GM15510 (cell line): ENCODE results near the gene MCU.

Experiments
- POLR2A ChIP-seq: IDR thresholded peaks from 3 replicates; pipeline ENCODE4 v1.6.1; 2011; ENCODE audit warnings: borderline replicate concordance; ENCODE audit not compliant: insufficient read length; ENCODE audit errors: extremely low read depth

MCU gene

DNA sequence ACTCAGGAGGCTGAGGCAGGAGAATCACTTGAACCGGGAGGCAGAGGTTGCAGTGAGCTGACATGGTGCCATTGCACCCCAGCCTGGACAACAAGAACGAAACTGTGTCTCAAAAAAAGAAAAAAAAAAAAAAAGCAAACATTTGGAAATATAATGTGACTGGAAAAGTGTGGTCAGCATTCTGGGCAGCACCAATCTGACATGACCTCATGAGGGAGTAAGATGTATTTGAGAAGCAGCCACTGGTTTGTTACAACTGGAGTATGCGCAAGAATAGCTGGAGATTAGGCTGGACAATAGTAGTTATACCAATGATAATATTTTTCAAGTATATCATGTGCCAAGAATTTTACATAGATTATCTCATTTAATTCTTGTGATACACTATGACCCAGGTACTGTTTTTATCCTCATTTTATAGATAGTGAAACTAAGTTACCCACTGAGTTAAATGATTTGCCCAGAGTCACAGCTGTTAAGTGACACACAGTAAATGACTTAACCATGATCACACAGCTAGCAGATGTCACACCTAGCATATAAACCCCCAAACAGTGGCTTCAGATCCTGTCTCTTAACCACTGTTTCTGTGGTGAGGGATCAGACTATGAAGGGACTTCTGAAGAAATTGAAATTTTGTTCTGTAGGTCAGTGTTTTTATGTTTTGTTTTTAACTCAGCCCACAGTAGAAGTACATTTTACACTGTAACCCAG, 11.1 kb downstream of the MCU start:
- TF ChIP-seq POLR2A: no peak

GRCh38 chr10:72704117-72704516, 12.2 kb downstream of the MCU start:
- no peak for TF ChIP-seq POLR2A

- TF ChIP-seq POLR2A: no peak
These were observed 17.1 kb downstream of the MCU start for GRCh38 chr10:72709041-72709440.

GRCh38 chr10:72712136-72712535, 20.2 kb downstream of the MCU start:
- TF ChIP-seq POLR2A: no peak

DNA sequence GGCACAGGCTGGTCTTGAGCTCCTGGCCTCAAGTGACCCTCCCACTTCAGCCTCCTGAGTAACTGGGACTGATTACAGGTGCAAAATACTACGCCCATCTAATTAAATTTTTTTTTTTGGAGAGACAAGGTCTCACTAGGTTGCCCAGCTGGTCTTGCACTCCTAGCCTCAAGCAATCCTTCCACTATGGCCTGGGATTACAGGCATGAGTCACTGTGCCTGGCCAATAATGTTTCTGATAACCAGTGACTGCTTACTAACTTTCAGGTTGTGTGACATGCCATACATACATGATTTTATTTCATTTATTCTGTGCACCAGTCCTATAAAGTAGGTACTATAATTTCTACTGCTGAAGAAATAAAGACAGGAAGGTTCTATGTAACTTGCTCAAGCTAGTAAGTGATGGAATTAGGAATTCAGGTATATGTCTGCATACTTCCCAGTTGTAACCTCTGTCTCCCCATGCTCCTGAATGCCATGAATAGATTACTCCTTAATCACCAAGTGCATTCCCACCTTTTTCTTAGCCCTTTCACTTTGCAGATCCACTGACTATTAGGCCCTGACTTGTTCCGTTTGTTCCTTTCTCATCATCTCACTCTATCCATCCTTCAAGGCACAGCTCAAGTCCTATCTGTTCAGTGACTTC, 28.1 kb downstream of the MCU start:
- no peak for TF ChIP-seq POLR2A

DNA sequence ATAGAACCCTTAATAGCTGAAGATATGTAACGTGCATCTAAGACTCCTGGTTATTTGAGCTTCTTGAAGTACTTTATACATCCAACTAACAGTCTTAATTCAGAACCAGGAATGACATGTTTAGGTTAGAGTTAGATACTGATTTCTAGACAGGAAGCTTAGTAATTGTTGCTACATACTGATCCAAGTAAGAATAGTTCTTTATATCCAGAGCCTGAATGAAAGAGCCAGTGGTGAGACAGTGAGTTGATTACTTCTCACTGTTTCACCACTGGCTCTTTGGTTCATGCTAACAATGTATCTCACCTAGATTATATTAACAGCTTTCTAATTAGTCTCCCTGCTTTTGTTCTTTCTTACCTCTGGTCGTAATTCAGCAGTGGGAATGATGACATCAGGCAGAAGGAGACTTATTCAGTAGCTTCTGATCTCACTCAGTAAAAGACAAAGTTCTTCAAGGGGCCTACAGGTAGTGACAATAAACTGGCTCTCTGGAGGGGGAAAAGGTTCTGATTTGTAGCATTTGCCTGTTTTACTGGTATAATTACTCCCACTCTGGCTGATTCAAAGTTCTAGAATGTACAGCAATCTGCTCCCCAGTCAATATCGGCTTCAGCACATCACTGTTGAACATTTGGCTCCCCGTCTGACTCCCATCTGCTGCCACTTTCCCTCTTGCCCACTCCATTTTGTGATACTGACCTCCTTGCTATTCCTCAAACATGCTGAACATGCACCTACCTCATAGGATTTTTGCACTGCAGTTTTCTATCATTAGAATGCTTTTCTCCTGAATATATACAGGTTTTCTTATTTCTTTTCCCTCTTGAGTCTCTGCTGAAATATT, 29.1 kb downstream of the MCU start:
- TF ChIP-seq POLR2A: no peak

- no peak for TF ChIP-seq POLR2A
These were observed 35.2 kb downstream of the MCU start for GRCh38 chr10:72727130-72727529.

DNA sequence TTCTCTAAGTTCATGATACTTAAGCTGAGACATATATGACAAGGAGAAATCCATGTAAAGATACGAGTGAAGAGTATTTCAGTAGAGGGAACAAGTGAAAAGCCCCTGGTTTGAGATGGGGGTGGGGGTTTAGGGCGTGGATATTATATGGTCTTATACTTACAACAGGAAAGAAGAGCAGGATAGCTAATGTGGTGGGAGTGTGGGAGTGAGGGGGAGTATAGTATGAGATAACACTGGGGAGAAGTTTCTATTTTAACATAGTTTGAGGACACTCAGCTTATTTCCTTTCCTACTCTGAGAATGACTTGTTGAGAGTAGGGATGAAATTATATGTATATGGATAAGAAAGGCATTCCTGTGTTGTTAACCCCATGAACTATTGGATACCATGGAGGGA, 36.5 kb downstream of the MCU start:
- no peak for TF ChIP-seq POLR2A

GRCh38 chr10:72729528-72729927, 37.6 kb downstream of the MCU start:
- no peak for TF ChIP-seq POLR2A

DNA sequence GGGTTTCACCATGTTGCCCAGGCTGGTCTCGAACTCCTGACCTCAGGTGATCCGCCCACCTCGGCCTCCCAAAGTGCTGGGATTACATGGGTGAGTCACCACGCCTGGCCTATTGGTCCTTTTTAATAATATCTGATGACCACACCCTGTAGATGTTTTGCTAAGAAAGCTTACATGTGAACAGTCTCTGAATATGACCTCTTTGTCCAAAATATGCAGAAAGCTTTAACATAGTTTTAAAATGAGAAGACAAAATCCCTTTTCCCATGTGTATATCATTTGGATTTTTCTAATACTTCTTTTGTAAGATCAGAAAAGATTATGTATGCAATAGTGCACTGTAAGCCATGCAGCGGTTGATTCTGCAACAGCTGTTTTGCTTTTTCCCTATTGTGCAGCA, 38.5 kb downstream of the MCU start:
- no peak for TF ChIP-seq POLR2A

- TF ChIP-seq POLR2A: no peak
These were observed 40.0 kb downstream of the MCU start for GRCh38 chr10:72731916-72732419.

- no peak for TF ChIP-seq POLR2A
These were observed 40.6 kb downstream of the MCU start for GRCh38 chr10:72732521-72732920.

DNA sequence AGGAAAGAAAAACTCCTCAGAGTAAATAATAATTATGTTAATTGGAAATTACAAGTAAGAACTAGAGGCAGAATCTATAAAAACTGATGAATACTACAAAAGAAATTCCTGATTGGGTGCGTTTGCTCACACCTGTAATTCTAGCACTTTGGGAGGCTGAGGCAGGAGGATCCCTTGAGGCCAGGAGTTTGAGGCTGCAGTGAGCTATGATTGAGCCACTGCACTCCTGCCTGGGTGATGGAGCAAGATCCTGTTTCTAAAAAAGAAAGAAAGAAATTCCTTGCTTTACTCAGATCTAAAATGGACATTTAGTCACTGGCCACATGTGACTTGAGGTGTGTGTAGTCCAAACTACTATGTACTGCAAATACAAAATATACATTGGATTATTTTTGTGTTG, 42.0 kb downstream of the MCU start:
- TF ChIP-seq POLR2A: no peak

- TF ChIP-seq POLR2A: no peak
These were observed 43.5 kb downstream of the MCU start for GRCh38 chr10:72735288-72735936.
